ENCODE data around the gene TTLL9. TPM values are rescaled to one million over a fixed set of nuclear protein-coding genes. Genes with fewer than 3 reads are reported as not detected.

The TTLL9 gene
- polyA plus RNA-seq, 3 donors, result 0.21 TPM; not detected in 2

DNA sequence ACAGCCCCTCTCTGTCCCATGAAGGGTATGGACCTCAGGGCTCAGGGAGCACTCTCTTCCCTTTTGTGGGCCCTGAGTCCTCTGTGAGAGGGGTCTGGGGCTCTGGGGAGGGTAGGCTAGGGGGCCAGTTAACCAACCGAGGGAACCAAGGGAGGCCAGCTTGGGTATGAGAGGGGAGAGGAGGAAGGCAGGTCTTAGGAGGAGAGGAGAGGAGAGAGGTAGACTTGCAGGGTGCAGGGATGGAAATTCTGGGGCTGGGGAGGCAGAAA lies 827 bp upstream of the TTLL9 start:
- Histone ChIP-seq H2AFZ (ENCODE audit: insufficient read depth, low read depth, low read length, poor library complexity, severe bottlenecking) (peak overlapping the region; percentile 82), H3K36me3 (replicated peaks in 1 of 2; ENCODE audit: control insufficient read depth in 1 of 2, insufficient read depth in 2 of 2, low read length in 2 of 2) (no peaks in the 10 kb centered on the region), H3K9ac (ENCODE audit: insufficient read depth, low read length, poor library complexity, severe bottlenecking) (peak overlapping the region; percentile 56), H3K4me2 (replicated peaks; ENCODE audit: extremely low read depth, low read length, poor library complexity, severe bottlenecking) (peak overlapping the region; percentile 78), H3K4me3 (replicated peaks in 1 of 3; ENCODE audit: low read depth in 2 of 3, low read length in 3 of 3) (peak overlapping the region; percentile 23 to 70 (median 29)), H3K27ac (ENCODE audit: low read depth in 1 of 2, low read length in 2 of 2) (no peak overlapping the region), H3K79me2 (ENCODE audit: insufficient read depth, low read length) (no peaks in the 10 kb centered on the region), H3K9me3 (replicated peaks in 1 of 2; ENCODE audit: control insufficient read depth in 1 of 2, insufficient read depth in 1 of 2, low read length in 2 of 2) (peaks cover 0 to 18% of the 10 kb centered on the region in 2 donors), H3K4me1 (ENCODE audit: control insufficient read depth in 1 of 2, insufficient read depth in 2 of 2, low read length in 2 of 2) (peaks cover 9 to 15% of the 10 kb centered on the region in 2 donors), H3K27me3 (ENCODE audit: control insufficient read depth in 2 of 2, insufficient read depth in 2 of 2, low read length in 2 of 2) (peaks cover 28 to 42% of the 10 kb centered on the region in 2 donors), H4K20me1 (ENCODE audit: insufficient read depth, low read length) (no peaks in the 10 kb centered on the region)
- H3K4me3 Mint-ChIP-seq, result peak overlapping the region; percentile 84 to 98
- 0% methylated on average over 1 of the region's 1 CpG for WGBS (ENCODE audit: insufficient coverage)
- H3K27me3 Mint-ChIP-seq (ENCODE audit: low read depth in 3 of 3), result peaks cover 35 to 51% (median 47%) of the 10 kb centered on the region in 3 donors
- H3K36me3 Mint-ChIP-seq, result peaks cover 8 to 9% of the 10 kb centered on the region in 2 donors
- intact Hi-C loops (cut with micrococcal nuclease), result no loop called here
- peaks cover 22% of the 10 kb centered on the region for H3K4me1 Mint-ChIP-seq
- DNase-seq, result no peak
- peak overlapping the region in 3 of 7 donors; percentile 4 to 23 (median 10) for H3K27ac Mint-ChIP-seq
- TF ChIP-seq, protein P1, sequence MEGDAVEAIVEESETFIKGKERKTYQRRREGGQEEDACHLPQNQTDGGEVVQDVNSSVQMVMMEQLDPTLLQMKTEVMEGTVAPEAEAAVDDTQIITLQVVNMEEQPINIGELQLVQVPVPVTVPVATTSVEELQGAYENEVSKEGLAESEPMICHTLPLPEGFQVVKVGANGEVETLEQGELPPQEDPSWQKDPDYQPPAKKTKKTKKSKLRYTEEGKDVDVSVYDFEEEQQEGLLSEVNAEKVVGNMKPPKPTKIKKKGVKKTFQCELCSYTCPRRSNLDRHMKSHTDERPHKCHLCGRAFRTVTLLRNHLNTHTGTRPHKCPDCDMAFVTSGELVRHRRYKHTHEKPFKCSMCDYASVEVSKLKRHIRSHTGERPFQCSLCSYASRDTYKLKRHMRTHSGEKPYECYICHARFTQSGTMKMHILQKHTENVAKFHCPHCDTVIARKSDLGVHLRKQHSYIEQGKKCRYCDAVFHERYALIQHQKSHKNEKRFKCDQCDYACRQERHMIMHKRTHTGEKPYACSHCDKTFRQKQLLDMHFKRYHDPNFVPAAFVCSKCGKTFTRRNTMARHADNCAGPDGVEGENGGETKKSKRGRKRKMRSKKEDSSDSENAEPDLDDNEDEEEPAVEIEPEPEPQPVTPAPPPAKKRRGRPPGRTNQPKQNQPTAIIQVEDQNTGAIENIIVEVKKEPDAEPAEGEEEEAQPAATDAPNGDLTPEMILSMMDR (IDR thresholded peaks at IDR 0.05), result no peak
- H3K9me3 Mint-ChIP-seq, result peaks cover 0 to 13% (median 8%) of the 10 kb centered on the region in 7 donors

DNA sequence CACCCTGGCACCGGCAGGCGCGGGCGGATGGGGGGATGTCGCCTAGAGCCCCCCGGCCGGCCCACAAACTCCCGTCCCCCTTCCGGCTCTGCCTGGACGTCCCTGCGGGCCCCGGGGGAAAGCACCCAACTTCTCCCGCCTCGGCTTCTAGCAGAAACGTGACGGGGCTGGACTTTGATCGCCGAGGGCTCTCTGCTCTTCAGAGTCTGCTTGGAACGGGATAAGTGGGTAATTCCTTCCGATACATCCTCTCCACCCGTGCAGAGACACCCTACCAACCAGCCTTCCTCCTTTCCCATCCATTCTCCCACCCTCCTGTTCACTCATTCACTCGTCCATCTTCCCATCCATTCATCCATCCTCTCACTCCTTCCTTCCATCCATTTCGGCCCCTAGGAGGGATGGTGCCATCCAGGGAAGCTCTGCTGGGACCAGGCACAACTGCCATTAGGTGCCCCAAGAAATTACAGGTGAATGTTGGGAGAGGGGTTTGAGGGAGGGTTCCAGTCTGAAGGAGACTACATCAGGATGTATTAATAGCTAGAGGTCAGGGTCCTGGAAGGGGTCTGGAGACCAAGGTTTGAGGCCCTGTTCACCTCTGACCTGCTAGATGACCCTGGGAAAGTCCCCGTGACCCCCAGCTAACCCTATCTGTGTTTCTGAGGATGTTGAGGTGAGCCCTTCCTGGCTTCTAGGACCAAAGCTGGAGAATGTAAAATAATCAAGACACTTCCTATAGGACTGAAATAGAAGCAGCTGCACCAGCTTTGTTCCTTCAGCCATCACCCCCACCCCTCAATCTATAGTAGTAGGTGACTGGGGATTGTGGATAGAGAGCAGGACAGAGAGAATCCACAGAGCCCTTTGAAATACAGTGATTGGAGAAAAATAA lies 538 bp downstream of the TTLL9 start:
- Histone ChIP-seq H3K4me2 (replicated peaks; ENCODE audit: extremely low read depth, low read length, poor library complexity, severe bottlenecking) (peak overlapping the region; percentile 78), H3K9me3 (replicated peaks in 1 of 2; ENCODE audit: control insufficient read depth in 1 of 2, insufficient read depth in 1 of 2, low read length in 2 of 2) (peaks cover 0 to 18% of the 10 kb centered on the region in 2 donors), H3K79me2 (ENCODE audit: insufficient read depth, low read length) (no peaks in the 10 kb centered on the region), H3K27me3 (ENCODE audit: control insufficient read depth in 2 of 2, insufficient read depth in 2 of 2, low read length in 2 of 2) (peaks cover 28 to 42% of the 10 kb centered on the region in 2 donors), H3K9ac (ENCODE audit: insufficient read depth, low read length, poor library complexity, severe bottlenecking) (peak overlapping the region; percentile 56), H3K4me3 (replicated peaks in 1 of 3; ENCODE audit: low read depth in 2 of 3, low read length in 3 of 3) (peak overlapping the region in 2 of 3 experiments; percentile 29 to 70), H2AFZ (ENCODE audit: insufficient read depth, low read depth, low read length, poor library complexity, severe bottlenecking) (peak overlapping the region; percentile 82), H3K27ac (ENCODE audit: low read depth in 1 of 2, low read length in 2 of 2) (no peak overlapping the region), H4K20me1 (ENCODE audit: insufficient read depth, low read length) (no peaks in the 10 kb centered on the region), H3K36me3 (replicated peaks in 1 of 2; ENCODE audit: control insufficient read depth in 1 of 2, insufficient read depth in 2 of 2, low read length in 2 of 2) (no peaks in the 10 kb centered on the region), H3K4me1 (ENCODE audit: control insufficient read depth in 1 of 2, insufficient read depth in 2 of 2, low read length in 2 of 2) (peaks cover 9 to 15% of the 10 kb centered on the region in 2 donors)
- TF ChIP-seq, protein P1 (IDR thresholded peaks at IDR 0.05), result no peak
- no peak for DNase-seq
- 0% methylated on average over 20 of the region's 24 CpGs for WGBS (ENCODE audit: insufficient coverage)
- intact Hi-C loops (cut with micrococcal nuclease), result no loop called here
- H3K27ac Mint-ChIP-seq, result peak overlapping the region in 1 of 7 donors; percentile 60
- peaks cover 8 to 9% of the 10 kb centered on the region in 2 donors for H3K36me3 Mint-ChIP-seq
- peaks cover 0 to 13% (median 8%) of the 10 kb centered on the region in 7 donors for H3K9me3 Mint-ChIP-seq
- H3K4me1 Mint-ChIP-seq, result peaks cover 27% of the 10 kb centered on the region
- peak overlapping the region; percentile 75 to 93 for H3K4me3 Mint-ChIP-seq
- peaks cover 35 to 51% (median 47%) of the 10 kb centered on the region in 3 donors for H3K27me3 Mint-ChIP-seq (ENCODE audit: low read depth in 3 of 3)

Measured in CD14-positive monocyte (primary cell).